Muscle layer of colon (tissue), 2 donors: Measurements from ENCODE around the gene ARMS2.
A peak's percentile ranks its signal among the peaks of the same experiment; 100 is the strongest.

Source experiments
- H3K27ac ChIP-seq: one replicate; pipeline ENCODE4 v1.7.0; 2013; ENCODE audit warnings: low read depth, mild to moderate bottlenecking, low read length, moderate library complexity
- H3K27me3 ChIP-seq, 2 donors: one replicate each; pipeline ENCODE4 v1.7.0; 2013; ENCODE audit warnings: low read length in 2 of 2, mild to moderate bottlenecking in 2 of 2; ENCODE audit not compliant: insufficient read depth in 2 of 2, control insufficient read depth in 1 of 2
- H3K36me3 ChIP-seq: one replicate; pipeline ENCODE4 v1.7.0; 2013; ENCODE audit warnings: mild to moderate bottlenecking, low read length; ENCODE audit not compliant: insufficient read depth
- H3K4me1 ChIP-seq: one replicate; pipeline ENCODE4 v1.7.0; 2013; ENCODE audit warnings: mild to moderate bottlenecking, low read length; ENCODE audit not compliant: insufficient read depth
- H3K4me3 ChIP-seq, 2 donors: one replicate each; pipeline ENCODE4 v1.7.0; 2013; ENCODE audit warnings: low read length in 2 of 2, low read depth in 1 of 2, mild to moderate bottlenecking in 1 of 2, moderate library complexity in 1 of 2
- H3K9ac ChIP-seq: one replicate; pipeline ENCODE4 v1.7.0; 2013; ENCODE audit warnings: low read length
- H3K9me3 ChIP-seq: one replicate; pipeline ENCODE4 v1.7.0; 2013; ENCODE audit warnings: mild to moderate bottlenecking, low read length
- donor health status: abdominal sarcoma.
- donor health status: Adenocarcinoma of cecum.

The ARMS2 gene

GRCh38 chr10:122455376-122456079, 1.1 kb downstream of the ARMS2 start:
- Histone ChIP-seq H3K9me3 (no peaks in the 10 kb centered on the region), H3K4me1 (peaks cover 6% of the 10 kb centered on the region), H3K9ac (no peak overlapping the region), H3K27ac (no peak overlapping the region), H3K36me3 (no peaks in the 10 kb centered on the region), H3K27me3 (no peaks in the 10 kb centered on the region), H3K4me3 (no peak overlapping the region)

GRCh38 chr10:122457934-122458333, 3.5 kb downstream of the ARMS2 start:
- H3K36me3 ChIP-seq = no peaks in the 10 kb centered on the region
- H3K9ac ChIP-seq = no peak overlapping the region
- peaks cover 8% of the 10 kb centered on the region for H3K4me1 ChIP-seq
- no peak overlapping the region for H3K27ac ChIP-seq
- H3K9me3 ChIP-seq = no peaks in the 10 kb centered on the region
- no peak overlapping the region for H3K4me3 ChIP-seq
- H3K27me3 ChIP-seq = no peaks in the 10 kb centered on the region

GRCh38 chr10:122458693-122459092, 4.2 kb downstream of the ARMS2 start:
- no peak overlapping the region for H3K9ac ChIP-seq
- no peak overlapping the region for H3K27ac ChIP-seq
- no peak overlapping the region for H3K4me3 ChIP-seq
- H3K27me3 ChIP-seq = no peaks in the 10 kb centered on the region
- H3K4me1 ChIP-seq = peaks cover 13% of the 10 kb centered on the region
- H3K9me3 ChIP-seq = no peaks in the 10 kb centered on the region
- H3K36me3 ChIP-seq = no peaks in the 10 kb centered on the region

GRCh38 chr10:122459561-122460273, 5.3 kb downstream of the ARMS2 start:
- Histone ChIP-seq H3K9ac (no peak overlapping the region), H3K27ac (no peak overlapping the region), H3K36me3 (no peaks in the 10 kb centered on the region), H3K9me3 (no peaks in the 10 kb centered on the region), H3K4me1 (peaks cover 20% of the 10 kb centered on the region), H3K4me3 (no peak overlapping the region), H3K27me3 (no peaks in the 10 kb centered on the region)

GRCh38 chr10:122460891-122461293, 6.4 kb downstream of the ARMS2 start:
- H3K36me3 ChIP-seq = no peaks in the 10 kb centered on the region
- no peak overlapping the region for H3K9ac ChIP-seq
- H3K27me3 ChIP-seq = no peaks in the 10 kb centered on the region
- no peaks in the 10 kb centered on the region for H3K9me3 ChIP-seq
- peak overlapping the region; percentile 58 to 72 for H3K4me3 ChIP-seq
- peaks cover 20% of the 10 kb centered on the region for H3K4me1 ChIP-seq
- peak overlapping the region; percentile 92 for H3K27ac ChIP-seq

- peak within 1 kb of the TSS; percentile 92 for H3K27ac ChIP-seq
Observed at GRCh38 chr10:122461367-122461728, 6.9 kb downstream of the ARMS2 start, which contains the start of gene HTRA1. TSS of gene HTRA1 (plus strand) at chr10:122461553. CDS start at chr10:122461653, 100 bp downstream.

GRCh38 chr10:122461729-122462532, 7.5 kb downstream of the ARMS2 start:
- Histone ChIP-seq H3K4me3 (peak overlapping the region; percentile 58 to 80), H3K9ac (peak overlapping the region; percentile 75), H3K27ac (peak overlapping the region; percentile 77), H3K36me3 (no peaks in the 10 kb centered on the region), H3K4me1 (peaks cover 20% of the 10 kb centered on the region), H3K9me3 (no peaks in the 10 kb centered on the region), H3K27me3 (no peaks in the 10 kb centered on the region)

More at GRCh38 chr10:122461367-122461728, 6.9 kb downstream of the ARMS2 start, which contains the start of gene HTRA1:
- Histone ChIP-seq H3K27me3 (no peaks in the 10 kb centered on the region), H3K9me3 (no peaks in the 10 kb centered on the region), H3K9ac (peak within 1 kb of the TSS; percentile 75), H3K4me1 (peaks cover 20% of the 10 kb centered on the region), H3K36me3 (no peaks in the 10 kb centered on the region), H3K4me3 (peak within 1 kb of the TSS; percentile 72 to 80)

- H3K27me3 ChIP-seq = no peaks in the 10 kb centered on the region
Observed at GRCh38 chr10:122462533-122463465, 8.3 kb downstream of the ARMS2 start.

GRCh38 chr10:122463466-122464249, 9.2 kb downstream of the ARMS2 start:
- H3K36me3 ChIP-seq = no peaks in the 10 kb centered on the region
- H3K4me3 ChIP-seq = peak overlapping the region in 1 of 2 donors; percentile 80
- no peaks in the 10 kb centered on the region for H3K9me3 ChIP-seq
- no peaks in the 10 kb centered on the region for H3K27me3 ChIP-seq
- H3K4me1 ChIP-seq = peaks cover 24% of the 10 kb centered on the region
- H3K27ac ChIP-seq = peak overlapping the region; percentile 77
- H3K9ac ChIP-seq = peak overlapping the region; percentile 75

More at GRCh38 chr10:122462533-122463465, 8.3 kb downstream of the ARMS2 start:
- Histone ChIP-seq H3K36me3 (no peaks in the 10 kb centered on the region), H3K9me3 (no peaks in the 10 kb centered on the region), H3K4me3 (peak overlapping the region; percentile 58 to 80), H3K4me1 (peaks cover 20% of the 10 kb centered on the region), H3K9ac (peak overlapping the region; percentile 75), H3K27ac (peak overlapping the region; percentile 77)

GRCh38 chr10:122464250-122464510, 9.7 kb downstream of the ARMS2 start:
- H3K27ac ChIP-seq = no peak overlapping the region
- no peaks in the 10 kb centered on the region for H3K27me3 ChIP-seq
- peak overlapping the region in 1 of 2 donors; percentile 13 for H3K4me3 ChIP-seq
- peaks cover 29% of the 10 kb centered on the region for H3K4me1 ChIP-seq
- H3K36me3 ChIP-seq = no peaks in the 10 kb centered on the region
- no peak overlapping the region for H3K9ac ChIP-seq
- no peaks in the 10 kb centered on the region for H3K9me3 ChIP-seq
